ENCODE measurements around the gene HMX3.

DNA sequence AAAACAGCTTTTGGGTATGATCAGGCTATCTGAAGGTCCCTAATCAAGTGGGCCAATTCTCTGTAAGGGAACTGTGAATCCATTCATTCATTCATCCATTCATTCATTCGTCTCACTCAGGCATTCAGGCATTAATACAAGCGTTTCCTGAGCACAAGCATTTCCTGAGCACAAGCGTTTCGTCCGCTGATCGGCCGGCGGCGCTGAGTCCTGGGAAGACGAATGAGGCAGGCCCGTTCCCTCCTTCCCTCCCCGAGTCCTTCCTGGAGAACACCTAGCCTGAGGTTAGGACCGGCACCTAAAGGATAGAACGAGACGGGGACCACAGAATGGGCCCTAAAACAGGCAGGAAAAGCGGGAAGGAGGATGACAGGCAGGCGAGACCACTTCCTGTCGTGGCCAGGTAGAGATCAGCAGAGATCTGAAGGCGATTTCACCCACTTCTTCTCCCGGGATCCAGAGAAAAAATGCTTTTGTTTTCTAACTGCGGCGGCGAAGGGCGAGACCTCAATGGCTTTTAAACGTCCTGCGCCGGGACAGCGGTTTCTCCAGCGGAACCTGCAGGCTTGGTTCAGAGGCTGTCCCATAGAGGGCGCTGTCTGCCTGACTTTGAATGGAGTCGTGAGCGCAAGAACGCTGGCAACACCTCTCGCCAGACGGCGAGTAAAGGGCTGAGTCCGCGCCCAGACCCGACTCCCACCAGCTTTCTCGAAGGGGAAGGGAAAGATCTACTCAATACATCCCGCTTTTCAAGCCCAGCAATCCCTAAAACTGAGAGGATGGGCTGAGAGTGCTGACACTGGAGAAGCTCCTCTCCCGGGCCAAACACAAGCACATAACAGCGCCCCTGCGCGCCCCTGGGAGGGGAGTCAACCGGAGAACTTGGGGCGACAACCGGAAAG lies 2.9 kb upstream of the HMX3 start:
- TF ChIP-seq CTCF (IDR thresholded peaks at IDR 0.05) (peak; percentile 98), SIN3A (IDR thresholded peaks at IDR 0.05; ENCODE audit: borderline replicate concordance, insufficient read depth, low read depth, low read length) (no peak), POLR2AphosphoS5 (IDR thresholded peaks at IDR 0.05; ENCODE audit: low read depth, low read length) (no peak), TCF7L2 (IDR thresholded peaks at IDR 0.05; ENCODE audit: low read depth, low read length) (0 out of 2 replicates have a peak, but pooled peaks have one; percentile 40), REST (IDR thresholded peaks at IDR 0.05; ENCODE audit: insufficient read depth in 1 of 2, low read depth in 2 of 2, low read length in 1 of 2) (0 out of 4 replicates have a peak, but pooled peaks of 1 of the 2 experiments have one; percentile 34)

All from Panc1 (cell line).